Neural progenitor cell (in vitro differentiated cells): ENCODE measurements around the gene IQCC.

ENCODE experiments used
- EZH2 ChIP-seq: fragments of 200-600 bp; sonication (generic); IDR thresholded peaks from 2 replicates; pipeline ENCODE4 v1.6.1; 2017; ENCODE audit warnings: antibody characterized with exemption, mild to moderate bottlenecking, moderate library complexity
- EZH2phosphoT487 ChIP-seq: fragments of 200-600 bp; sonication (generic); IDR thresholded peaks from 2 replicates; pipeline ENCODE4 v1.6.1; 2017; ENCODE audit warnings: antibody characterized with exemption
- TF ChIP-seq, protein P1 (sequence below): fragments of 200-600 bp; sonication (generic); IDR thresholded peaks from 2 replicates; pipeline ENCODE4 v1.5.1; 2017; ENCODE audit warnings: antibody characterized with exemption, mild to moderate bottlenecking

DNA sequence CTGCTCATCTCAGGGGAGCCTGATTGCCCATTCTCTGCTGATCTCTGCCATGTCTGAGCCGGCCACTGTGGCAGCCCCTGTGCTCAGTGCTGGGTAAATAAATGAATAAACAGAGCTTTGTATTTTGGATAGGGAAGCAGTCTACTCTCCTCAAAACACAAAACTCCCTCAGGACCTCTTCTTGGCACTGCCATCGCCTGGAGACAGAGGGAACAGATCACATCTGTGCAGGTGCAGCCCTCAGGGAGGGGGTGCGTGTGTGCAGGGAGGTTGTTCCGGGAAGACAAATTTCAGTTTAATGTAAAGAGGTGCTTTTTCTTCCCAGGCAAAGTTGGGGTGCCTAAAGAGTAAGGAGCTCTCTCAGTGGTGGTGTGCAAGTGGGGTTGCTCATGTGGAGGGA is 33.9 kb downstream of the IQCC start:
- TF ChIP-seq, protein P1, sequence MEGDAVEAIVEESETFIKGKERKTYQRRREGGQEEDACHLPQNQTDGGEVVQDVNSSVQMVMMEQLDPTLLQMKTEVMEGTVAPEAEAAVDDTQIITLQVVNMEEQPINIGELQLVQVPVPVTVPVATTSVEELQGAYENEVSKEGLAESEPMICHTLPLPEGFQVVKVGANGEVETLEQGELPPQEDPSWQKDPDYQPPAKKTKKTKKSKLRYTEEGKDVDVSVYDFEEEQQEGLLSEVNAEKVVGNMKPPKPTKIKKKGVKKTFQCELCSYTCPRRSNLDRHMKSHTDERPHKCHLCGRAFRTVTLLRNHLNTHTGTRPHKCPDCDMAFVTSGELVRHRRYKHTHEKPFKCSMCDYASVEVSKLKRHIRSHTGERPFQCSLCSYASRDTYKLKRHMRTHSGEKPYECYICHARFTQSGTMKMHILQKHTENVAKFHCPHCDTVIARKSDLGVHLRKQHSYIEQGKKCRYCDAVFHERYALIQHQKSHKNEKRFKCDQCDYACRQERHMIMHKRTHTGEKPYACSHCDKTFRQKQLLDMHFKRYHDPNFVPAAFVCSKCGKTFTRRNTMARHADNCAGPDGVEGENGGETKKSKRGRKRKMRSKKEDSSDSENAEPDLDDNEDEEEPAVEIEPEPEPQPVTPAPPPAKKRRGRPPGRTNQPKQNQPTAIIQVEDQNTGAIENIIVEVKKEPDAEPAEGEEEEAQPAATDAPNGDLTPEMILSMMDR: no peak
- TF ChIP-seq EZH2 (no peak), EZH2phosphoT487 (no peak)
